HepG2 (cell line): Measurements from ENCODE around the gene UBE2G2. TPM values are rescaled to one million over a fixed set of nuclear protein-coding genes. Genes with fewer than 3 reads are reported as not detected.

Source experiments
- AGO2 ChIP-seq: fragments of 200-400 bp; formaldehyde crosslinking; optimal IDR thresholded peaks from 2 replicates; pipeline ENCODE3; 2017; ENCODE audit warnings: mild to moderate bottlenecking, low read depth, low read length, moderate library complexity
- DNMT3B ChIP-seq: conservative IDR thresholded peaks from 2 replicates; pipeline ENCODE4 v1.6.1; 2016; ENCODE audit warnings: missing biosample characterization, control low read depth
- EEA1 ChIP-seq: sonication (generic); formaldehyde crosslinking; IDR thresholded peaks from 2 replicates; pipeline ENCODE4 v1.5.1; 2020; ENCODE audit warnings: mild to moderate bottlenecking, missing genetic modification reagents, borderline replicate concordance
- GLI4 ChIP-seq: sonication (generic); formaldehyde crosslinking; IDR thresholded peaks from 2 replicates; pipeline ENCODE4 v1.5.1; 2020; ENCODE audit warnings: missing genetic modification reagents, mild to moderate bottlenecking, moderate library complexity, borderline replicate concordance
- HIVEP1 ChIP-seq: sonication (generic); formaldehyde crosslinking; IDR thresholded peaks from 2 replicates; pipeline ENCODE4 v1.4.0; 2020; ENCODE audit warnings: mild to moderate bottlenecking, missing genetic modification reagents
- KDM5B ChIP-seq: sonication (generic); formaldehyde crosslinking; IDR thresholded peaks from 2 replicates; pipeline ENCODE4 v1.4.0; 2020; ENCODE audit warnings: missing genetic modification reagents, mild to moderate bottlenecking, borderline replicate concordance
- KLF6 ChIP-seq: IDR thresholded peaks from 2 replicates; pipeline ENCODE4 v1.8.0; 2016; ENCODE audit warnings: missing biosample characterization, missing genetic modification reagents
- MEIS1 ChIP-seq: sonication (generic); formaldehyde crosslinking; IDR thresholded peaks from 2 replicates; pipeline ENCODE4 v1.9.0; 2021; ENCODE audit warnings: mild to moderate bottlenecking, missing genetic modification reagents, moderate library complexity, borderline replicate concordance
- SAFB2 ChIP-seq: sonication (generic); formaldehyde crosslinking; IDR thresholded peaks from 2 replicates; pipeline ENCODE4 v1.5.1; 2020; ENCODE audit warnings: missing genetic modification reagents, low read depth, mild to moderate bottlenecking, borderline replicate concordance
- SCMH1 ChIP-seq: sonication (generic); formaldehyde crosslinking; IDR thresholded peaks from 2 replicates; pipeline ENCODE4 v1.9.0; 2021; ENCODE audit warnings: missing genetic modification reagents, mild to moderate bottlenecking, borderline replicate concordance
- SMAD9 ChIP-seq: sonication (generic); formaldehyde crosslinking; IDR thresholded peaks from 2 replicates; pipeline ENCODE4 v1.5.1; 2020; ENCODE audit warnings: mild to moderate bottlenecking, missing genetic modification reagents
- SYNCRIP ChIP-seq: fragments of 200-400 bp; formaldehyde crosslinking; IDR thresholded peaks from 2 replicates; pipeline ENCODE4 v1.6.1; 2018; ENCODE audit warnings: mild to moderate bottlenecking, low read depth, low read length; ENCODE audit not compliant: insufficient read depth
- TBP ChIP-seq: sonication (generic); formaldehyde crosslinking; IDR thresholded peaks from 2 replicates; pipeline ENCODE4 v1.5.0; 2020; ENCODE audit warnings: missing genetic modification reagents
- TFAP4 ChIP-seq: sonication (generic); IDR thresholded peaks from 2 replicates; pipeline ENCODE4 v1.6.1; 2016; ENCODE audit warnings: low read depth, borderline replicate concordance
- TFDP2 ChIP-seq: sonication (generic); formaldehyde crosslinking; IDR thresholded peaks from 2 replicates; pipeline ENCODE4 v1.4.0; 2020; ENCODE audit warnings: missing genetic modification reagents
- ZFP36 ChIP-seq: fragments of 150-350 bp; IDR thresholded peaks from 2 replicates; pipeline ENCODE4 v1.6.1; 2018; ENCODE audit warnings: borderline replicate concordance, low read length, low read depth; ENCODE audit not compliant: partially characterized antibody
- ZNF281 ChIP-seq: sonication (generic); formaldehyde crosslinking; IDR thresholded peaks from 2 replicates; pipeline ENCODE4 v1.4.0; 2020; ENCODE audit warnings: missing genetic modification reagents, borderline replicate concordance
- ZNF414 ChIP-seq: sonication (generic); formaldehyde crosslinking; IDR thresholded peaks from 2 replicates; pipeline ENCODE4 v1.5.0; 2020; ENCODE audit warnings: missing genetic modification reagents
- ZNF44 ChIP-seq: sonication (generic); formaldehyde crosslinking; IDR thresholded peaks from 2 replicates; pipeline ENCODE4 v1.5.1; 2020; ENCODE audit warnings: mild to moderate bottlenecking, missing genetic modification reagents
- ZNF574 ChIP-seq: sonication (generic); formaldehyde crosslinking; IDR thresholded peaks from 2 replicates; pipeline ENCODE4 v1.4.0; 2020; ENCODE audit warnings: missing genetic modification reagents
- polyA plus RNA-seq, 8 experiments: library from polyadenylated mRNA; depleted of rRNA in 3 of 8; stranded (reverse) in 7 of 8; unstranded in 1 of 8; fragments of >200 nt; fragmentation: Illumina TruSeq in 4 of 8; extraction: Trizol in 4 of 8; gene quantifications; 2 replicates each; pipeline versions ENCODE4 v1.2.1 to v1.2.3, GENCODE V29; 2011 to 2016; ENCODE audit warnings: low read depth in 4 of 8, missing spikeins in 1 of 8, mixed read lengths in 1 of 8; ENCODE audit not compliant: insufficient read depth in 1 of 8
- total RNA-seq, 5 experiments: library from RNA; depleted of rRNA; stranded (reverse); fragments of >200 nt; fragmentation: Illumina TruSeq; extraction: Trizol; gene quantifications; 2 replicates each; pipeline ENCODE4 v1.2.3, GENCODE V29; 2016; ENCODE audit warnings: low read depth in 1 of 5

The UBE2G2 gene
- total and polyA plus RNA-seq, 2 of the 13 experiments (the other 11 are each of a cell fraction or from before 2014, with no cell fraction given), result 55.4 to 92.0 TPM

- TF ChIP-seq KLF6 (CRISPR knock-in tag) (peak; percentile 88), KDM5B (CRISPR knock-in tag) (peak; percentile 79; the same call in 1 of the 2 replicates), EEA1 (peak; percentile 51; the same call in 1 of the 2 replicates), TFDP2 (CRISPR knock-in tag) (peak; percentile 89), SAFB2 (CRISPR knock-in tag) (no peak), HIVEP1 (CRISPR knock-in tag) (no peak), SYNCRIP (no peak), MEIS1 (CRISPR knock-in tag) (no peak), AGO2 (peak; percentile 47), SCMH1 (CRISPR knock-in tag) (no peak), DNMT3B (CRISPR knock-in tag) (0 out of 2 replicates have a peak, but pooled peaks have one; percentile 37), ZNF44 (CRISPR knock-in tag) (no peak), ZNF414 (CRISPR knock-in tag) (no peak), ZNF574 (CRISPR knock-in tag) (peak; percentile 87), GLI4 (CRISPR knock-in tag) (no peak), ZFP36 (no peak), TBP (CRISPR knock-in tag) (no peak), ZNF281 (CRISPR knock-in tag) (peak; percentile 9; the same call in 1 of the 2 replicates), SMAD9 (CRISPR knock-in tag) (no peak), TFAP4 (peak; percentile 69; the same call in 1 of the 2 replicates)
These were observed at the start of gene UBE2G2 (continued) for GRCh38 chr21:44801468-44802395.
